Pulmonary artery endothelial cell (primary cell): ENCODE results near the gene HSD11B1. TPM values are rescaled to one million over a fixed set of nuclear protein-coding genes. Genes with fewer than 3 reads are reported as not detected.
A peak's percentile ranks its signal among the peaks of the same experiment; 100 is the strongest.
"Not testable (repeated sequence)": the region's sequence is repeated elsewhere in the genome, so short reads cannot be mapped to it uniquely, and the experiment has no call there.

ENCODE experiments used
- DNase-seq: peaks from one replicate; pipeline ENCODE4 v3.0.0-alpha.2; 2011; ENCODE audit warnings: low read depth, low spot score
- total RNA-seq: library from RNA; depleted of rRNA; stranded (reverse); fragments of >200 nt; gene quantifications from 2 replicates; pipeline ENCODE4 v1.2.3, GENCODE V29; 2014

HSD11B1 gene
- total RNA-seq, 1 donor from 2014 or later: 0.07 TPM

GRCh38 chr1:209691237-209691636 lies 13.4 kb upstream of the HSD11B1 start:
- DNase-seq: no peak

- DNase-seq: no peak
These were observed 12.3 kb upstream of the HSD11B1 start for GRCh38 chr1:209692296-209692695.

- peak; percentile 48 for DNase-seq
These were observed 11.7 kb upstream of the HSD11B1 start for GRCh38 chr1:209692745-209693504.

- DNase-seq: no peak
These were observed 8.0 kb upstream of the HSD11B1 start for GRCh38 chr1:209696673-209697072.

GRCh38 chr1:209697126-209697525 lies 7.5 kb upstream of the HSD11B1 start:
- DNase-seq: no peak

GRCh38 chr1:209700686-209701085 lies 4.0 kb upstream of the HSD11B1 start:
- not testable (repeated sequence) for DNase-seq

GRCh38 chr1:209702832-209703231 lies 1.8 kb upstream of the HSD11B1 start:
- DNase-seq: no peak

GRCh38 chr1:209703834-209704504 lies 677 bp upstream of the HSD11B1 start:
- DNase-seq: no peak

GRCh38 chr1:209705033-209705598 lies 470 bp downstream of the HSD11B1 start:
- DNase-seq: no peak

GRCh38 chr1:209706622-209707021 lies 2.0 kb downstream of the HSD11B1 start:
- DNase-seq: no peak

- DNase-seq: no peak
These were observed 2.7 kb downstream of the HSD11B1 start for GRCh38 chr1:209707308-209707707.

- DNase-seq: no peak
These were observed 3.7 kb downstream of the HSD11B1 start for GRCh38 chr1:209708297-209708696.

GRCh38 chr1:209710093-209710492 lies 5.4 kb downstream of the HSD11B1 start:
- no peak for DNase-seq

GRCh38 chr1:209710847-209711246 lies 6.2 kb downstream of the HSD11B1 start:
- no peak for DNase-seq

GRCh38 chr1:209714338-209714737 lies 9.7 kb downstream of the HSD11B1 start:
- no peak for DNase-seq

GRCh38 chr1:209715314-209715713 lies 10.7 kb downstream of the HSD11B1 start:
- DNase-seq: no peak

- DNase-seq: no peak
These were observed 13.2 kb downstream of the HSD11B1 start for GRCh38 chr1:209717818-209718217.

GRCh38 chr1:209720326-209720725 lies 15.7 kb downstream of the HSD11B1 start:
- no peak for DNase-seq

GRCh38 chr1:209720826-209721225 lies 16.2 kb downstream of the HSD11B1 start:
- no peak for DNase-seq

GRCh38 chr1:209721323-209721722 lies 16.7 kb downstream of the HSD11B1 start:
- DNase-seq: no peak

GRCh38 chr1:209723265-209723664 lies 18.6 kb downstream of the HSD11B1 start:
- no peak for DNase-seq
